ENCODE data around the gene ASB16. TPM values are rescaled to one million over a fixed set of nuclear protein-coding genes. Genes with fewer than 3 reads are reported as not detected.
"Not testable (repeated sequence)": the region's sequence is repeated elsewhere in the genome, so short reads cannot be mapped to it uniquely, and the experiment has no call there.

ASB16 gene
- total and polyA plus RNA-seq, 3 donors from 2014 or later: 0.86 to 5.7 (median 2.5) TPM

DNA sequence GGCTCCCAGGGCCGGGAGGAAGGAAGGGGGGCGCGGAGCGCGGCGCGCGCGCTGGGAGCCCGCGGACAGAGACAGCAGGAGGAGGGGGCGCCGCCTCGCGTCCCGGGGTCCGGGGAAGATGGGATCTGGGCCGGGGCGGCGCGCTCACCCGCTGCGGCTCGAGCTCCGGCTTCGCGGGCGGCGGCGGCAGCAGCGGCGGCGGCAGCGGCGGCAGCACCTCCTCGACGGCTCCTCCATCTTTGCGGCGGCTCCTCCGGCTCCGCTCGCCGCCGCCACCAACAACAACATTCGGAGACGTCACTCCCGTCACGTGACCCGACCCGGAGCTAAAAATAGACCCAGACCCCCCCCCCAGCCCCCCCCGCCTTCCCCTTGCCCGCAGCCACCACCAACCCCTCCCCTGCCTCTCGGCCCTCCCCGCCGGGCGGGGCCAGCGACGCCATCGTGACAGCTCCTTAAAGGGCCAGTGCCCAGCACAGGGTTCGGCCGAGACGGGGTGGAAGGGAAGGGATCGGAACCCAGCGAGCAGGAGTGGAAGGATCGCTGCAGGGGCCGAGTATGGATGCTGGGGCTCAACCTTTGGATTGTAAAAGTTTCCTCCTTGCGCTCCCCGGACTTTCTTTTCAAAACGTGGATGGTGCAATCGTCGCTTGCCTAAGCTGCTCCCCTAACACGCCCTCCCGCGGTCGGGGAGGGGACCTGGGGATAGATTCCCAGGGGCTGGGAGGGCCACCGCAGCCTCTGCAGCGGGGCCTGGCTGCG lies 47.0 kb upstream of the ASB16 start, which contains the start of gene HDAC5:
HDAC5 (minus strand) TSS at position 286 of the 762 bp plus-strand sequence. CDS start 6,126 bp downstream, outside the sequence.
- H3K36me3 ChIP-seq (ENCODE audit: low read depth, missing control alignments): no peaks in the 10 kb centered on the region
- H3K27ac ChIP-seq: peak within 1 kb of the TSS; percentile 95 to 96
- peaks cover 40% of the 10 kb centered on the region for H3K4me1 ChIP-seq
- peak; percentile 97 for DNase-seq
- no peaks in the 10 kb centered on the region for H3K9me3 ChIP-seq
- TF ChIP-seq, protein P1, sequence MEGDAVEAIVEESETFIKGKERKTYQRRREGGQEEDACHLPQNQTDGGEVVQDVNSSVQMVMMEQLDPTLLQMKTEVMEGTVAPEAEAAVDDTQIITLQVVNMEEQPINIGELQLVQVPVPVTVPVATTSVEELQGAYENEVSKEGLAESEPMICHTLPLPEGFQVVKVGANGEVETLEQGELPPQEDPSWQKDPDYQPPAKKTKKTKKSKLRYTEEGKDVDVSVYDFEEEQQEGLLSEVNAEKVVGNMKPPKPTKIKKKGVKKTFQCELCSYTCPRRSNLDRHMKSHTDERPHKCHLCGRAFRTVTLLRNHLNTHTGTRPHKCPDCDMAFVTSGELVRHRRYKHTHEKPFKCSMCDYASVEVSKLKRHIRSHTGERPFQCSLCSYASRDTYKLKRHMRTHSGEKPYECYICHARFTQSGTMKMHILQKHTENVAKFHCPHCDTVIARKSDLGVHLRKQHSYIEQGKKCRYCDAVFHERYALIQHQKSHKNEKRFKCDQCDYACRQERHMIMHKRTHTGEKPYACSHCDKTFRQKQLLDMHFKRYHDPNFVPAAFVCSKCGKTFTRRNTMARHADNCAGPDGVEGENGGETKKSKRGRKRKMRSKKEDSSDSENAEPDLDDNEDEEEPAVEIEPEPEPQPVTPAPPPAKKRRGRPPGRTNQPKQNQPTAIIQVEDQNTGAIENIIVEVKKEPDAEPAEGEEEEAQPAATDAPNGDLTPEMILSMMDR (IDR thresholded peaks at IDR 0.05): peak; percentile 27 to 62 (median 40)
- TF ChIP-seq POLR2A (IDR thresholded peaks at IDR 0.05): no peak
- peak within 1 kb of the TSS; percentile 91 to 99 for H3K4me3 ChIP-seq
- WGBS, 2 donors: 0 to 1% methylated on average over 16 to 78 of the region's 78 CpGs
- no peaks in the 10 kb centered on the region for H3K27me3 ChIP-seq
- intact Hi-C loops (cut with DNase I; ENCODE audit: low total_unique reads): no loop called here

DNA sequence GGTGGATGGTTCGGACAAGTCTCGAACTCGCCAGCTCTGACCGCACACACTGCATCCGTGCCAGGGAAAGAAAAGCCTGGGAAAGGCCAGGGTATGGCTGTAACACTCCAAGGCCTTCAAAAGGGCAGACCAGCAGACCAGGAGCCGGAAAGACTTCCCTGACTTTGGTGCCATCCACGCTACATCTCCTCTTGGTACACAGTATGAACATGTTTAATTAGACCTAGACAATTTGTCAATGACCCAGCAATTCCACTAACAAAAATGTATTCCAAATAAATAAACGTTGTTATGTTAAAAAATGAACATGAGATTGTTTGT lies 46.4 kb upstream of the ASB16 start:
- Histone ChIP-seq H3K27ac (peak overlapping the region; percentile 95 to 96), H3K4me3 (peak overlapping the region; percentile 91 to 99), H3K4me1 (peaks cover 37% of the 10 kb centered on the region), H3K36me3 (ENCODE audit: low read depth, missing control alignments) (no peaks in the 10 kb centered on the region), H3K9me3 (no peaks in the 10 kb centered on the region), H3K27me3 (no peaks in the 10 kb centered on the region)
- intact Hi-C loops (cut with DNase I; ENCODE audit: low total_unique reads): no loop called here
- 1% methylated on average over 3 to 8 of the region's 8 CpGs for WGBS, 2 donors
- TF ChIP-seq, protein P1 (IDR thresholded peaks at IDR 0.05): no peak
- TF ChIP-seq POLR2A (IDR thresholded peaks at IDR 0.05): no peak
- DNase-seq: no peak

DNA sequence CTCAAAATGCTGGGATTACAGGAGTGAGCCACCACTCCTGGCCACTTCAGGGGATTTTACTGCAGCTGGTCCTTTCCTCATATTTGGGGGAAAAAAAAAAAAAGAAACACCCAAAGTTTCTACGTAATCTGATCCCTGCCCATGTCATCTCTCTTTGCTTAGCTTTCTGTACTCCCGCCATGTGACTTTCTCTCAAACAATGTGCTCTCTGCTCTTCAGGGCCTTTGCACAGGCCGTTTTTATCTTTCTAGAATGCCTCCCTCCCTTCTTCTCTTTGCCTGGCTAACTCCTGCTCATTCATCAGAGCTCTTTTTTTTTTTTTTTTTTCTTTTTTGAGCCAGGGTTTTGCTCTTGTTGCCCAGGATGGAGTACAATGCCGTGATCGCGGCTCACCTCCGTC lies 42.1 kb upstream of the ASB16 start:
- H3K27me3 ChIP-seq: no peaks in the 10 kb centered on the region
- no peaks in the 10 kb centered on the region for H3K9me3 ChIP-seq
- peaks cover 7% of the 10 kb centered on the region for H3K4me1 ChIP-seq
- no peak for TF ChIP-seq POLR2A (IDR thresholded peaks at IDR 0.05)
- TF ChIP-seq, protein P1 (IDR thresholded peaks at IDR 0.05): no peak
- DNase-seq: no peak
- H3K4me3 ChIP-seq: no peak overlapping the region
- no peak overlapping the region for H3K27ac ChIP-seq
- 88 to 89% methylated on average over 7 of the region's 7 CpGs for WGBS, 2 donors
- H3K36me3 ChIP-seq (ENCODE audit: low read depth, missing control alignments): no peaks in the 10 kb centered on the region
- intact Hi-C loops (cut with DNase I; ENCODE audit: low total_unique reads): no loop called here

DNA sequence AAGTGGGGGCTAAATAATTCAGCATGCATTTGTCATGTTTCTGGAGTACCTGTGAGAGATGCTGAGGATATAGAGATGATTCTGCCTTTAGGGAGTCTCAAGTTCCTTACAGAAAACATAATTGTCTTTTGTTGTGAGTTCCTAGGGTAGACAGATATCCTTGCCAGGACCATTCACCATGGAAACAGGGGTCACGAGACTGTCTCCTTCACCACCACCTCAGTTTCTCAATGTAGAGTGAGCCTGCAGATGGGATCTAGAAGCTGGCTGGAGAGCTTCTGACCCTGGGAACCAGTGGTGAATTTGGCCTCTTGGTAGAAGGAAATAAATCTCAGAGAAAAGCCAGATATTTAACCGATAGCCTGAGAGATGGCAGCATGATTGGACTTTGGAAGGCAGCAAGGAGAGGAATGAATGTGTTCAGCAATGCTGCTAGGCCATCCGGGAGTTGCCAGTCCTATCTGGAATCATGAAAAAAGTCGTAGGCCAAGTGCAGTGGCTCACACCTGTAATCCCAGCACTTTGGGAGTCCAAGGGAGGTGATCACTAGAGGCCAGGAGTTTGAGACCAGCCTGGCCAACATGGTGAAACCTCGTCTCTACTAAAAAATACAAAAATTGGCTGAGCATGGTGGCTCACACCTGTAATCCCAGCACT lies 39.7 kb upstream of the ASB16 start:
- no peaks in the 10 kb centered on the region for H3K27me3 ChIP-seq
- intact Hi-C loops (cut with DNase I; ENCODE audit: low total_unique reads): no loop called here
- TF ChIP-seq, protein P1 (IDR thresholded peaks at IDR 0.05): no peak
- TF ChIP-seq POLR2A (IDR thresholded peaks at IDR 0.05): no peak
- WGBS, 2 donors: 80 to 81% methylated on average over 5 of the region's 5 CpGs
- no peak overlapping the region for H3K4me3 ChIP-seq
- no peaks in the 10 kb centered on the region for H3K36me3 ChIP-seq (ENCODE audit: low read depth, missing control alignments)
- no peak for DNase-seq
- H3K27ac ChIP-seq: no peak overlapping the region
- no peaks in the 10 kb centered on the region for H3K9me3 ChIP-seq
- no peaks in the 10 kb centered on the region for H3K4me1 ChIP-seq

DNA sequence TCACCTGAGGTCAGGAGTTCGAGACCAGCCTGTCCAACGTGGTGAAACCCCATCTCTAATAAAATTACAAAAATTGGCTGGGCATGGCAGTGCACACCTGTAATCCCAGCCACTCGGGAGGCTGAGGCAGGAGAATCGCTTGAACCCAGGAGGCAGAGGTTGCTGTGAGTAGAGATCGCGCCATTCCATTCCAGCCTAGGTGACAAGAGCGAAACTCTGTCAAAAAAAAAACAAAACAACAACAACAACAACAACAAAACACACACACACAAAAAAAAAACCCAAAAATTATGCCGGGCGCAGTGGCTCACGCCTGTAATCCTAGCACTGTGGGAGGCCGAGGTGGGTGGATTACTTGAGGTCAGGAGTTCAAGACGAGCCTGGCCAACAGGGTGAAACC lies 39.1 kb upstream of the ASB16 start:
- H3K27ac ChIP-seq; H3K4me1 ChIP-seq; intact Hi-C loops (cut with DNase I; ENCODE audit: low total_unique reads); H3K36me3 ChIP-seq (ENCODE audit: low read depth, missing control alignments); H3K27me3 ChIP-seq; H3K9me3 ChIP-seq; DNase-seq; H3K4me3 ChIP-seq: not testable (repeated sequence)
- WGBS, 2 donors: 90 to 92% methylated on average over 12 of the region's 12 CpGs
